Measurements from ENCODE around the gene SPINT1.

The SPINT1 gene

DNA sequence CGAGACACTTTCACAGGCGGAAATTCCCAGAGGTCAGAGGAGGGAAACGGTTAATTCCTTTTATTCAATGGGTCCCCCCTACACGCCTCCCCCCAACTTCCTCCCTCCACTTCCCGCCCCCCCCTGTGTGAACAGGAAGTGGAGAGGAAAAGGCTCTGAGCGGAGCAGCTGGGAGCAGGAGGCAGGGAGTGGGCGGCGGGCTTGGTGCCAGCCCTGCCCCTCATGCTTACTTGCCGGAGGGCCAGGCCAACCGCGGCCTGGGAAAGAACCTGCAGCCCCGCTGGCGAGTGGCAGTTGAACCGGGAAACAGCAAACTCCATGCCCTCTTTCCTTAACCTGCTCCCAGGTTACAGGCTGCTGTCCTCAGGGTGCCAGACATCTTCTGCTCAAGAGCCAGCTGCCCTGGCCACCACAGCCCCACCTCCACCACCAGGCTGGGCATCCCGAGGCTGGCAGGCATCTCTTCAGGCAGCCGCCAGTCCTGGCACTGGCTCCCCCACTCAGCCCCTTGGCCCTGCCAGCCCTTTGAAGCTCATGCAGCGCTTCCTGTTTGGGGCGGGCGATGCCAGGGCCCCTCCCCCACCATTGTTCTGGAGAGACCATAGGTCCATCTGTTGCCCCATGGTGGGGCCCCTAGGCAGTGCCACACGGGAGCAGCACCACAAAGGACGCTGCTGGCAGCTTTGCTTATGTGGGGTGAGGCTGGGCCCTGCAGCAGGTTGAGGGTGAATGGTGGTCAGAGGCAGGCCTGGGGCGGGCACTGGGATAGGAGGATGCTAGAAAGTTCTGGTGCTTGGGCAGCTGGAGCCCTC lies 63.3 kb downstream of the SPINT1 start:
- intact Hi-C loops (cut with DNase I) = no loop called here
- peak in 3 of 10 donors; percentile 39 to 82 (median 52) for DNase-seq

Measured in posterior cingulate gyrus (tissue), 11 donors.